Activated T-helper 1 cell treated with anti-CD3 and anti-CD28 coated beads, Interleukin-12 subunit alpha, Interleukin-12 subunit beta, Interleukin-2, Interleukin-4 antibody, amounts not matched to agents 30 ng/mL and 10 ng/mL and 1 ng/mL, durations not matched to agents 14 hours and 24 hours and 36 hours (primary cell): ENCODE results near the gene HDHD5. TPM values are rescaled to one million over a fixed set of nuclear protein-coding genes. Genes with fewer than 3 reads are reported as not detected.
"Not testable (repeated sequence)": the region's sequence is repeated elsewhere in the genome, so short reads cannot be mapped to it uniquely, and the experiment has no call there.

Source experiments
- DNase-seq: peaks from one replicate; pipeline ENCODE4 v3.0.0; 2021; ENCODE audit warnings: low spot score
- H3K27ac Mint-ChIP-seq: one replicate; pipeline ENCODE4 v1.8.0; 2021; ENCODE audit warnings: mild to moderate bottlenecking, mixed read lengths
- H3K27me3 Mint-ChIP-seq: one replicate; pipeline ENCODE4 v1.8.0; 2022; ENCODE audit warnings: mild to moderate bottlenecking, moderate library complexity, mixed read lengths; ENCODE audit not compliant: insufficient read depth
- H3K36me3 Mint-ChIP-seq: one replicate; pipeline ENCODE4 v1.8.0; 2021; ENCODE audit warnings: low read depth, mixed read lengths
- H3K4me1 Mint-ChIP-seq: one replicate; pipeline ENCODE4 v1.8.0; 2021; ENCODE audit warnings: low read depth, mixed read lengths
- H3K4me3 Mint-ChIP-seq: one replicate; pipeline ENCODE4 v1.8.0; 2021; ENCODE audit warnings: mild to moderate bottlenecking, moderate library complexity, mixed read lengths
- H3K9me3 Mint-ChIP-seq: one replicate; pipeline ENCODE4 v1.8.0; 2021; ENCODE audit warnings: mixed read lengths
- intact Hi-C: fragments of 100-400 bp; cut with micrococcal nuclease; formaldehyde crosslinking; loops from one replicate; pipeline ENCODE4 v1.15.1; 2024
- total RNA-seq: library from RNA; stranded (reverse); gene quantifications from 2 replicates; pipeline ENCODE4 v1.2.3, GENCODE V29; 2022

Gene HDHD5
- total RNA-seq, 1 donor from 2014 or later = 39.1 TPM

DNA sequence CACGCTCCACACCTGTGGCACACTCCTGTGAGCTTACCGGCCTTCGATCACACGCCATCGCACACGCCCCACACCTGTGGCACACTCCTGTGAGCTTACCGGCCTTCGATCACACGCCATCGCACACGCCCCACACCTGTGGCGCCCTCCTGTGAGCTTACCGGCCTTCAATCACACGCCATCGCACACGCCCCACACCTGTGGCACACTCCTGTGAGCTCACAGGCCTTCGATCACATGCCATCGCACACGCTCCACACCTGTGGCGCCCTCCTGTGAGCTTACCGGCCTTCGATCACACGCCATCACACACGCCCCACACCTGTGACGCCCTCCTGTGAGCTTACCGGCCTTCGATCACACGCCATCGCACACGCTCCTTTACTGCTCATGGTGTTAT lies 11.6 kb downstream of the HDHD5 start:
- peaks cover 19% of the 10 kb centered on the region for H3K36me3 Mint-ChIP-seq
- H3K27me3 Mint-ChIP-seq, H3K4me3 Mint-ChIP-seq, H3K4me1 Mint-ChIP-seq, H3K9me3 Mint-ChIP-seq, intact Hi-C loops, H3K27ac Mint-ChIP-seq, DNase-seq: not testable (repeated sequence)

DNA sequence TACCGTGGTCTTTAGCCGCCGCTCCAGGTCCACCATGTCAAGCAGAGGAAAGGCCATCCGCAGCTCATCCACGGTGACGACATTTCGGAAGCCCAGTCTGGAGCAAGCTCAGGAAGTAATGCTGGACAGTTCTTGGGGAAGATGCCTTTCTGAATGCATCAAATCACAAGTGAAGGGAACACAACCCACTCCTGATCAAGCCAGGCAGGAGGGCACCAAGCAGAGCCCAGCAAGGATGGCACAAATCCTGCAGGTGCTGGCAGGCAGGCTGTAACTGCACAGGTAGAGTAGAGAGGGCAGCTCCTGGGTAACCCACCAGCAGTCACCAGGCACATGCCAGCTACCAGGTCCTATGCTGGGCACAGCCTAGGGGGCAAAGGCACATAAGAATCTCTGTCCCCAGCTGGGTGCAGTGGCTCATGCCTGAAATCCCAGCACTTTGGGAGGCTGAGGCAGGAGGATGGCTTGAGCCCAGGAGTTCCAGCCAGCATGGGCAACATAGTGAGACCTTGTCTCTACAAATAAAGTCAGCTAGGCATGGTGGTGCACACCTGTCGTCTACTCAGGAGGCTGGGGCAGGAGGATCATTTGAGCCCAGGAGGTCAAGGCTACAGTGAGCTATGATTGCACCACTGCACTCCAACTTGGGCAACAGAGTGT lies 13.9 kb downstream of the HDHD5 start:
- no peak overlapping the region for H3K27ac Mint-ChIP-seq
- H3K4me3 Mint-ChIP-seq = no peak overlapping the region
- H3K4me1 Mint-ChIP-seq = no peaks in the 10 kb centered on the region
- intact Hi-C loops = no loop called here
- no peak for DNase-seq
- H3K27me3 Mint-ChIP-seq = no peaks in the 10 kb centered on the region
- H3K36me3 Mint-ChIP-seq = peaks cover 25% of the 10 kb centered on the region
- H3K9me3 Mint-ChIP-seq = no peaks in the 10 kb centered on the region

DNA sequence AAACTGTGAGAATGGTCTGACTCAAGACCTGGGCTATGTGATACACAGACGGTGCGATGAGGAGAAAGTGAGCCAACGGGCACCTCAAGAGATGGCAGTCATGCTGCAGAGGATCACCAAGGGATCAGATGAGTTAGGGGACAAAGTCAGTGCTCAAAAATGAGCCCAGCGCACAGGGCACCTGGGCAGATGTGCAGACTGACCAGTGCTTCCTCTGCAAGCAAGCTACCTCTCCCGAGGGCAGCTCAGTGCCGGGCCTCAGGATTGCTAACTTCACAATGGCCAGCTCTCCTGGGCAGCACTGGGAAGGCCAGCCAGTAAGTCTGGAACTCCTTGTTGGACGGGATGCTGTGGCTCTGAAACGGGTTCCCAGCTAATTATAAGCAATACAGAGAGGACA lies 15.3 kb downstream of the HDHD5 start:
- Mint-ChIP-seq H3K27ac (no peak overlapping the region), H3K36me3 (peaks cover 25% of the 10 kb centered on the region), H3K4me1 (no peaks in the 10 kb centered on the region), H3K27me3 (no peaks in the 10 kb centered on the region), H3K4me3 (no peak overlapping the region), H3K9me3 (no peaks in the 10 kb centered on the region)
- no peak for DNase-seq
- intact Hi-C loops = no loop called here

DNA sequence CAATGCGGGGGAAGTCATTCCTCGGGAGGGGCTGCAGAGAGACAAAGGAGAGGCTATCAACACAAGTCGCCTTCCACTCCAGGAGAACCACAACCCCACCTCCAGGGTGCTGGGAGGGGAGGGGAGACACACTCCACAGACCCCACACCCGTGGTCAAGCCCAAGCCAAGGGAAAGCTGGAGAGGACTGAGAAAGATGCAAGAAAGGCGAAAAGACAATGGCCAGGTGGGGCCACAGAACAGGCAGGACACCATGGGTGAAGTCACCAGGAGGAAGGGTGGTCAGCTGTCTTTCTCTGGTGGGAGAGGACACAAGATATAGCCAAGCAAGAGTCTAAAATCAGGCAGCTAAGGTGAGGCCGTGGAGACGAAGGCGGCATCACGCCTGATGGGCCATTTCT lies 16.0 kb downstream of the HDHD5 start:
- no peak overlapping the region for H3K4me3 Mint-ChIP-seq
- no peaks in the 10 kb centered on the region for H3K9me3 Mint-ChIP-seq
- H3K27me3 Mint-ChIP-seq = no peaks in the 10 kb centered on the region
- peaks cover 27% of the 10 kb centered on the region for H3K36me3 Mint-ChIP-seq
- DNase-seq = no peak
- no peaks in the 10 kb centered on the region for H3K4me1 Mint-ChIP-seq
- intact Hi-C loops = no loop called here
- H3K27ac Mint-ChIP-seq = no peak overlapping the region

DNA sequence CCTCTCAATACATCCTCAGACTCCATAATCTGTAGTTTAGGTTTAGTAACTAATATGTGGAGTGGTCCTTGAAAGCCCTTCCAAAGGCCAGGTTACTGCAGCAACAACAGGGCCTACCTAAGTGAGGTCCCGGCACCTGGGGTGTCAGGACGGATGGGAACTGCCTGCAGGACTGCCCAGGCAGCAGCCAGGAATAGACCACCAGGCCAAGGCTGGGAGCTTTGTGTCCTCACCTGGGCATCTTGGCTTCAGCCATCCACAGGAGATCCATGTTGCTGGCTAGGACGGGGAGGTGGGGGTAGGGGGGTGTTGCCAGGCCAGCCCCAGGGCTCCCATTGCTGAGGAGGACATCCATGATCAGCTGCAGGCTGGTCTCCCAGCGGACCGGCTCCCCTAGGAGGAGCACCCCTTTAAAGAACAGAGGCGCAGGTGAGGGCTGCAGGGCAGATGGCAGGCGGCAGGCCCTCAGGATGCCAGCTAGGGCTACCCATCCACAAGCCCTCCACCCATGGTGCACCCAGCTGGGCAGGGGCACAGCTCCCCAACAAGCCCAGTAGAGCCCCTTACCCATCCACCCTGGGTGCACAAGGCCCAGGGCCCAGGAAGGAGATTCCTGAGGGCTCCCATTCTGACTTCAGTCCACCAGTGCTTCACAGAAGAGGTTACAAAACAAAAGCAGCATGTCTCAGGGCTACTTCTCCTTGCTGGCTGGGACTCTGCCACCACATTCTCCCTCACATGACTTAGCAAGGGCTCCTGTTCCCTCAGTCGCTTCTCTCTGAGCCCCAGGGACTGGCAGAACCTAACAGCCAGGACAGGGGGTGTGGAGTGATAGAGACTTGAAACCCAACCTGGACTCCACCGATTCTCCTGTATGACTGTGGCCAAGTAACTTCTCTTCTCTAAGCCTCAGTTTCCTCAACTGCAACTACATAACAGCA lies 18.0 kb downstream of the HDHD5 start:
- intact Hi-C loops = no loop called here
- peaks cover 28% of the 10 kb centered on the region for H3K36me3 Mint-ChIP-seq
- H3K27me3 Mint-ChIP-seq = no peaks in the 10 kb centered on the region

DNA sequence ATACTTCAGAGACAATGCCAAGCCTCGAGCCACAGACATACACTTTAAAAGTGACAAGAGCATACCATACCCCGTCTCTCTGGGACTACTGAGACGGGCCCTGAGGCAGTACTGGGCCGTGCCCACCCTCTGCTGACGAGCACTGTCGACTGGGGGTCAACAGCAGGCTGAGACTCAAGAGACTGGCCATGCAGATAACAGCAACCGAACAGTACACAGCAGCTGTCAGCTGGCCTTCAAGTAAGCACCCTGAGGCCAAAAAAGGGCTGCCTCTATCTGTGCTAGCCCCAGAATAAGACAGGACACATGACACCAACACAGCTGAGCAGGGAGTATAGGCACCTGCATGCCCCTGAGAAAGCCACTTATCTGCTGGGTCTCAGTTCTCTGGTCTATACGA lies 19.1 kb downstream of the HDHD5 start:
- intact Hi-C loops = no loop called here
- no peak overlapping the region for H3K4me3 Mint-ChIP-seq
- H3K36me3 Mint-ChIP-seq = peaks cover 30% of the 10 kb centered on the region
- no peaks in the 10 kb centered on the region for H3K27me3 Mint-ChIP-seq
- no peak for DNase-seq
- H3K27ac Mint-ChIP-seq = no peak overlapping the region
- no peaks in the 10 kb centered on the region for H3K9me3 Mint-ChIP-seq
- H3K4me1 Mint-ChIP-seq = no peaks in the 10 kb centered on the region

More for the DNA sequence above, 18.0 kb downstream of the HDHD5 start:
- no peak overlapping the region for H3K27ac Mint-ChIP-seq
- no peak for DNase-seq
- H3K4me1 Mint-ChIP-seq = no peaks in the 10 kb centered on the region
- H3K9me3 Mint-ChIP-seq = no peaks in the 10 kb centered on the region
- no peak overlapping the region for H3K4me3 Mint-ChIP-seq

DNA sequence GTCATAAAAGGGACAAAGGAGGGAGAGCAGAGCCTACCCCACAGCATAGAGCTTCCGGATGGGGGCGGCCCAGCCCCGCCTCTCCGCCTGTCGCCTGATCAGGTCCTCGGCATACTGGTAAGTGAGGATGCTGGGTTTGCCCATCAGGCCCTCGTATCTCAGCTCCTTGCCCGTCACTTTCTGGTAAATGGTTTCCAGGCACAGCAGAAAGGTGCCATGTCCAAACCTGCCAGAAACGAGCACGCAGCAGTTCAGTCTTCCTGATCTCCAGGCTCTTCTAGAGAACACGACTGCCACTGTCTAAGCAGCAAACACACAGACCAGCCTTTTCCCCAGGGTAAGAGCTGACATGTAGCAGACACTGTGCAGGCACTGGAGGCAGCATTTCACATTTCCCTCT lies 20.6 kb downstream of the HDHD5 start:
- no peaks in the 10 kb centered on the region for H3K4me1 Mint-ChIP-seq
- no peaks in the 10 kb centered on the region for H3K27me3 Mint-ChIP-seq
- H3K4me3 Mint-ChIP-seq = no peak overlapping the region
- H3K9me3 Mint-ChIP-seq = no peaks in the 10 kb centered on the region
- DNase-seq = no peak
- intact Hi-C loops = no loop called here
- H3K36me3 Mint-ChIP-seq = peaks cover 33% of the 10 kb centered on the region
- no peak overlapping the region for H3K27ac Mint-ChIP-seq

DNA sequence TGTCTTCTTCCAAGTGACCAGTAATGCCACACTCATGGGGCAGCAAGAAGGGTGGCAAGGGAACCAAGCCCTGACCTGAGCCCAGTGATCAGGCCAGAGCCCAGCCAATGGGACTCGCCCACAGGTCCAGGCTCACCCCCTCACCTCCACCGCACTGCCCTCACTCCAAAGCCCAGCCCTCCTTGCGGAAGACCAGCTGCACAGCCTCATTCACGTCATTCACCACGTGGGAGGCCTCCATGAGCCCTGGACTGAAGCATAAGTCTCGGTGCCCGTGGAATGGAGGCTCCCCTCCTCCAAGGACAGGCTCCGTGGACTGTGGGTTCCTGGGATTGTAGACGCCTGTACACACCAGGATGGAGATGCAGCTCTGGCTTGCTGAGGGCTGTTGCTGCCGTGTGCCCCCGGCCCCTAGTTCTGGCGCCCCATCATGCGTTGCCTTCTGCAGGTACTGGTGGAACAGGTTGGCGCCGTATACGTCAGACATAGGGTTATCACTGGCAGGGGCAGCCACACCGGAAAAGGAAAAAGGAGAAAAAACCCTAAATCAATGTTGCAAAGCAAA lies 21.1 kb downstream of the HDHD5 start:
- intact Hi-C loops = no loop called here
- Mint-ChIP-seq H3K27ac (no peak overlapping the region), H3K9me3 (no peaks in the 10 kb centered on the region), H3K36me3 (peaks cover 30% of the 10 kb centered on the region), H3K4me1 (no peaks in the 10 kb centered on the region), H3K4me3 (no peak overlapping the region), H3K27me3 (no peaks in the 10 kb centered on the region)
- DNase-seq = no peak

DNA sequence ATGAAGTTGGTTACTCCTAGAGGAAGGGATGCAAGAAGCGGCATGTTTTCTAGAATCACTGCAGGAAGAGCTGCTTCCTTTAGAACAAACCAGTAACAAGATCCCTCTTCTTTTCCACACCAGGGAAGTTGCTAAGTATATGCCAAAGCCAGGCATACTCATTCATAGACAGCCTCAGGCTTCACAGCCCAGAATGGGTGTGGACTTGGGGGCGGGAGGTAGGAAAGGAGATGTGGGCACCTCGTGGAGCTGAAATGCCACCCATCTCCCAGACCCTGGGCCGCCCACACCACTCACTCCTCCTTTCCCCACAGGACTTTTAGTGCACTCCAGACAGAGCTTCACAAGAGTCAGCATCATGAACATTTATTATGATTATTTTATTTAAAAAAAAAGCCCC lies 21.9 kb downstream of the HDHD5 start:
- Mint-ChIP-seq H3K27me3 (no peaks in the 10 kb centered on the region), H3K4me3 (no peak overlapping the region), H3K9me3 (no peaks in the 10 kb centered on the region), H3K27ac (no peak overlapping the region), H3K4me1 (no peaks in the 10 kb centered on the region), H3K36me3 (peaks cover 23% of the 10 kb centered on the region)
- intact Hi-C loops = no loop called here
- DNase-seq = no peak

DNA sequence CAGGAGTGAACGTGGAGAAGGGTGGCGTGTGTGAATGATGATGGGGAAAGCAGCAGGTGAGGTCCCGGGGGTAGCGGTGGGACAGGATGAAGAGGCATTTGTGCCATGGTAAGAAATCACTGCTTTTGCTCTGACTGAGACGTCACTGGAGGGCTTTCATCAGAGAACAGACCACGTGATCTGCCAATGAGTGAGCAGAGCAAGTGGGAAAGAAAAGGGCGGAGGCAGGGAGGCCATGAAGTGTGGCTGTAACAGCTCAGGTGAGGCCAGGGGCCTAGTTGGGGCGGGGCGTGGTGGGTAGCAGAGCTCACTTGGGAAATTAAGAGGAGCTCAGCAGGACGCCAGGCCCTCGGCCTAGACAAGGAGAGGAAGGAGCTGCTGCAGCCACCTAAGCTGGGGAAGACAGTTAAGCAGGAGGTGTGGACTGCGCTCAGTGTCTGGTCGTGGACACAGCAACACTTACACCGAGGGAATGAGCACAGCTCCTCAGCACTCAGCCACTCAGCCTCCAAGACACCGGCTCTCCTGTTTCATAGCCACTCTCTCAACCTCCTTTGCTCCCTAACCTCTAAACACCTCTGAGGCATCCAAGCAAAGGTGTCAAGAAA lies 23.8 kb downstream of the HDHD5 start:
- Mint-ChIP-seq H3K36me3 (peaks cover 20% of the 10 kb centered on the region), H3K4me1 (no peaks in the 10 kb centered on the region), H3K27ac (no peak overlapping the region), H3K9me3 (no peaks in the 10 kb centered on the region), H3K27me3 (peaks cover 2% of the 10 kb centered on the region), H3K4me3 (no peak overlapping the region)
- no peak for DNase-seq
- intact Hi-C loops = no loop called here

DNA sequence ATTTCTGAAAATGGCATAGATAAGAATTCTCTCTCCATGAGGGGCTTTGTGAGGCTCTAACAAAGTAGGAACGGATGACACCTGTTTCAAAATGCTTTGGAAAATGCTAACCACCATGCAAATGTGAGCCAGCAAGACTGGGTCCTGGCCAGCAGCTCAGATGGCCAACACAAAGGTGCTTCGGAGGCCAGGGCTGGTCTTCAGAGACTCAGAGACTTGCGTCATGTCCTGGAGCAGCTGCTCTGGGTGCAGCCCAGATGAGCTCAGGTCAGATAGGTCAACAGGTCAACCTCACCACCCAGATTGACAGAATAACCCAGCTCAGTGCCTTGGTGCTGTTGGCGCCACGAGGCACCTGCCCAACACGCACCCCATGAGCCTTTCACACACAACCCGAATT lies 25.9 kb downstream of the HDHD5 start:
- DNase-seq = no peak
- H3K27me3 Mint-ChIP-seq = peaks cover 11% of the 10 kb centered on the region
- peaks cover 13% of the 10 kb centered on the region for H3K36me3 Mint-ChIP-seq
- no peaks in the 10 kb centered on the region for H3K9me3 Mint-ChIP-seq
- no peak overlapping the region for H3K27ac Mint-ChIP-seq
- intact Hi-C loops = no loop called here
- no peaks in the 10 kb centered on the region for H3K4me1 Mint-ChIP-seq
- H3K4me3 Mint-ChIP-seq = no peak overlapping the region

DNA sequence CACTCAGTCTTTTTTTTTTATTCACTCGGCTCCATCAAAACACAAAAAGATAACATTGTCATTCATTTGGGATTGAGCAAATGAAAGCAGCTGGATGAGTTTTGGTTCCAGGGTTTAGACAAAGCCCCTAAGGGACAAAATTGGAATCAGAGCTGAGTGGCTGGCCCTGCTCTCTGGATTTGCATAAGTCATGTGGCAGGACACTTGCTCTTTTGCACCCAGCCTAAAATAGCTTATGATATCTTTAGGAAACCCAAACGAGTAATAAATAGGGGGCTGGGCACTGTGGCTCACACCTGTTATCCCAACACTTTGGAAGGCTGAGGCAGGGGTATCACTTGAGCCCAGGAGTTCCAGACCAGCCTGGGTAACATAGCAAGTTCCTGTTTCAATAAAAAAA lies 27.0 kb downstream of the HDHD5 start:
- Mint-ChIP-seq H3K4me1 (no peaks in the 10 kb centered on the region), H3K36me3 (peaks cover 10% of the 10 kb centered on the region)

DNA sequence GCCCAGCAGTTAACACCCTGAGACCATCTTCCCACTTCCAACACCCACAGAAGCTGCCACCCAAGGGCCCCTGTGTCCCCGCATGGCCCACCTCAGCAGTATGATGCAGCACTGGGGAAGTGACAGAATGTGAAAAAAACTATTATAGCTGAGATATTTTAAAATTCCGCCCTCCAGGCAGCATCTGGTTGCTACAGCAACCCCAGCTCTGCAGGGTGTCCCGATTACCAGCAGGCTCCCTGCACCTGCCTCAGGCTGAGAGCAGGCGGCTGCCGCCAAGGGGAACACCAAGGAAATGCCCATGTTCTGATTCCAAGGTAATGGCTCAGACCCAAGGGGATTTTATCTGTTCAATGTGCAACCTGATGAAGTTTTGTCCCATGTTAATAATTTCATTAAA lies 27.4 kb downstream of the HDHD5 start:
- Mint-ChIP-seq H3K4me1 (no peaks in the 10 kb centered on the region), H3K27ac (no peak overlapping the region), H3K36me3 (peaks cover 7% of the 10 kb centered on the region), H3K9me3 (no peaks in the 10 kb centered on the region), H3K27me3 (peaks cover 15% of the 10 kb centered on the region), H3K4me3 (no peak overlapping the region)
- intact Hi-C loops = no loop called here
- no peak for DNase-seq

More for the DNA sequence above, 27.0 kb downstream of the HDHD5 start:
- no peak for DNase-seq
- H3K4me3 Mint-ChIP-seq = no peak overlapping the region
- H3K9me3 Mint-ChIP-seq = no peaks in the 10 kb centered on the region
- intact Hi-C loops = no loop called here
- no peak overlapping the region for H3K27ac Mint-ChIP-seq
- peaks cover 15% of the 10 kb centered on the region for H3K27me3 Mint-ChIP-seq
